Mesenchymal stem cell (in vitro differentiated cells and primary cell): ENCODE data around the gene INPP4A.

ENCODE experiments used
- DNase-seq: peaks from one replicate; pipeline ENCODE4 v3.0.0-alpha.2; 2013
- H2AFZ ChIP-seq: one replicate; pipeline ENCODE4 v1.6.1; 2013; ENCODE audit warnings: low read depth, mild to moderate bottlenecking, control low read depth, inconsistent platforms, low read length, moderate library complexity
- H2AK5ac ChIP-seq: 2 replicates; pipeline ENCODE4 v1.6.1; 2013; ENCODE audit warnings: low read length, moderate library complexity, mild to moderate bottlenecking, inconsistent platforms; ENCODE audit not compliant: severe bottlenecking
- H2BK120ac ChIP-seq: one replicate; pipeline ENCODE4 v1.6.1; 2013; ENCODE audit warnings: low read depth, mild to moderate bottlenecking, inconsistent platforms, low read length, moderate library complexity
- H2BK12ac ChIP-seq, 2 experiments: one replicate each; pipeline ENCODE4 v1.6.1; 2013; ENCODE audit warnings: inconsistent platforms in 2 of 2, low read length in 2 of 2, mild to moderate bottlenecking in 2 of 2, moderate library complexity in 2 of 2, control low read depth in 1 of 2
- H2BK15ac ChIP-seq: one replicate; pipeline ENCODE4 v1.6.1; 2013; ENCODE audit warnings: mild to moderate bottlenecking, low read depth, inconsistent platforms; ENCODE audit not compliant: poor library complexity, severe bottlenecking
- H2BK5ac ChIP-seq: 2 replicates; pipeline ENCODE4 v1.6.1; 2013; ENCODE audit warnings: low read depth, mild to moderate bottlenecking, low read length, control low read depth, inconsistent platforms; ENCODE audit not compliant: poor library complexity, severe bottlenecking
- H3K14ac ChIP-seq, 2 experiments: one replicate each; pipeline ENCODE4 v1.6.1; 2013; ENCODE audit warnings: inconsistent platforms in 2 of 2, low read length in 2 of 2, control low read depth in 1 of 2, mild to moderate bottlenecking in 1 of 2, moderate library complexity in 1 of 2
- H3K18ac ChIP-seq, 2 experiments: one replicate each; pipeline ENCODE4 v1.6.1; 2013; ENCODE audit warnings: inconsistent platforms in 2 of 2, low read length in 2 of 2, control low read depth in 1 of 2, low read depth in 1 of 2, mild to moderate bottlenecking in 1 of 2
- H3K23ac ChIP-seq, 2 experiments: one replicate each; pipeline ENCODE4 v1.6.1; 2013; ENCODE audit warnings: inconsistent platforms in 2 of 2, low read length in 2 of 2, mild to moderate bottlenecking in 2 of 2, moderate library complexity in 2 of 2, control low read depth in 1 of 2
- H3K27ac ChIP-seq: 2 replicates; pipeline ENCODE4 v1.5.1; 2013; ENCODE audit warnings: mild to moderate bottlenecking, moderate library complexity, low read length, control low read depth, inconsistent platforms; ENCODE audit not compliant: poor library complexity, severe bottlenecking
- H3K27me3 ChIP-seq, 2 experiments: 2 replicates each; pipeline versions ENCODE4 v1.6.1 to v1.7.0; 2013; ENCODE audit warnings: low read length in 2 of 2, mild to moderate bottlenecking in 2 of 2, moderate library complexity in 2 of 2, control low read depth in 1 of 2, inconsistent platforms in 1 of 2; ENCODE audit not compliant: control insufficient read depth in 1 of 2, insufficient read depth in 1 of 2
- H3K36me3 ChIP-seq, 2 experiments: 2 replicates each; pipeline versions ENCODE4 v1.6.1 to v1.7.0; 2013; ENCODE audit warnings: low read length in 2 of 2, control low read depth in 1 of 2, inconsistent platforms in 1 of 2, low read depth in 1 of 2, mild to moderate bottlenecking in 1 of 2; ENCODE audit not compliant: insufficient read depth in 2 of 2, control insufficient read depth in 1 of 2
- H3K4ac ChIP-seq, 2 experiments: one replicate each; pipeline ENCODE4 v1.6.1; 2013; ENCODE audit warnings: inconsistent platforms in 2 of 2, low read length in 2 of 2, mild to moderate bottlenecking in 2 of 2, moderate library complexity in 2 of 2, control low read depth in 1 of 2, low read depth in 1 of 2
- H3K4me1 ChIP-seq: 2 replicates; pipeline ENCODE4 v1.6.1; 2013; ENCODE audit warnings: low read depth, low read length, control low read depth; ENCODE audit not compliant: control insufficient read depth, insufficient read depth
- H3K4me2 ChIP-seq: 2 replicates; pipeline ENCODE4 v1.6.1; 2013; ENCODE audit warnings: low read length, mild to moderate bottlenecking, inconsistent platforms; ENCODE audit not compliant: poor library complexity, severe bottlenecking
- H3K4me3 ChIP-seq, 2 experiments: 2 replicates each; pipeline versions ENCODE4 v1.5.1 to v1.7.0; 2013; ENCODE audit warnings: low read length in 2 of 2, mild to moderate bottlenecking in 2 of 2, control low read depth in 1 of 2, low read depth in 1 of 2; ENCODE audit not compliant: insufficient read depth in 1 of 2
- H3K79me1 ChIP-seq: replicated peaks from 2 replicates; pipeline ENCODE4 v1.6.1; 2013; ENCODE audit warnings: mild to moderate bottlenecking, control low read depth, low read length, inconsistent platforms; ENCODE audit not compliant: poor library complexity, severe bottlenecking
- H3K9ac ChIP-seq: 2 replicates; pipeline ENCODE4 v1.7.0; 2013; ENCODE audit warnings: mild to moderate bottlenecking, low read length, moderate library complexity
- H3K9me3 ChIP-seq: 2 replicates; pipeline ENCODE4 v1.7.0; 2013; ENCODE audit warnings: mild to moderate bottlenecking, low read length; ENCODE audit not compliant: control insufficient read depth
- H4K8ac ChIP-seq: one replicate; pipeline ENCODE4 v1.6.1; 2013; ENCODE audit warnings: inconsistent platforms, mild to moderate bottlenecking, low read length, moderate library complexity
- H4K91ac ChIP-seq: one replicate; pipeline ENCODE4 v1.6.1; 2013; ENCODE audit warnings: mild to moderate bottlenecking, low read length, inconsistent platforms
- WGBS: methylation state at CpG from one replicate; pipeline ENCODE4 v1.1.7; 2013; ENCODE audit warnings: mixed read lengths; 5-methylcytosine and 5-hydroxymethylcytosine counted together

The INPP4A gene

GRCh38 chr2:98572676-98573075 is 128.0 kb downstream of the INPP4A start:
- H3K79me1 ChIP-seq: no peaks in the 10 kb centered on the region
- H3K4me2 ChIP-seq: no peak overlapping the region
- H3K4me1 ChIP-seq: peaks cover 3% of the 10 kb centered on the region
- H2BK5ac ChIP-seq: no peak overlapping the region
- H3K27me3 ChIP-seq: no peaks in the 10 kb centered on the region
- H2BK15ac ChIP-seq: no peak overlapping the region
- no peak overlapping the region for H3K9ac ChIP-seq
- H4K8ac ChIP-seq: no peak overlapping the region
- no peak overlapping the region for H3K4me3 ChIP-seq
- no peaks in the 10 kb centered on the region for H3K9me3 ChIP-seq
- H3K14ac ChIP-seq: no peak overlapping the region
- H2AK5ac ChIP-seq: no peak overlapping the region
- no peak for DNase-seq
- no peak overlapping the region for H3K23ac ChIP-seq
- WGBS: 96% methylated on average over 15 of the region's 15 CpGs
- no peak overlapping the region for H2BK12ac ChIP-seq
- peaks cover 54 to 73% of the 10 kb centered on the region in 2 experiments for H3K36me3 ChIP-seq
- no peak overlapping the region for H3K18ac ChIP-seq
- H3K27ac ChIP-seq: no peak overlapping the region
- H4K91ac ChIP-seq: no peak overlapping the region
- no peak overlapping the region for H2BK120ac ChIP-seq
- no peak overlapping the region for H2AFZ ChIP-seq
- H3K4ac ChIP-seq: no peak overlapping the region

GRCh38 chr2:98573426-98573825 is 128.8 kb downstream of the INPP4A start:
- H2BK12ac ChIP-seq: no peak overlapping the region
- no peaks in the 10 kb centered on the region for H3K79me1 ChIP-seq
- no peak overlapping the region for H2BK120ac ChIP-seq
- WGBS: 97% methylated on average over 12 of the region's 13 CpGs
- H2BK15ac ChIP-seq: no peak overlapping the region
- H3K4ac ChIP-seq: no peak overlapping the region
- H3K4me3 ChIP-seq: no peak overlapping the region
- H2AK5ac ChIP-seq: no peak overlapping the region
- peaks cover 54 to 74% of the 10 kb centered on the region in 2 experiments for H3K36me3 ChIP-seq
- H3K27ac ChIP-seq: no peak overlapping the region
- no peak overlapping the region for H3K9ac ChIP-seq
- no peak overlapping the region for H2AFZ ChIP-seq
- peak overlapping the region; percentile 40 for H4K91ac ChIP-seq
- H3K18ac ChIP-seq: no peak overlapping the region
- peaks cover 3% of the 10 kb centered on the region for H3K4me1 ChIP-seq
- H3K9me3 ChIP-seq: no peaks in the 10 kb centered on the region
- H3K14ac ChIP-seq: no peak overlapping the region
- no peaks in the 10 kb centered on the region for H3K27me3 ChIP-seq
- no peak overlapping the region for H3K4me2 ChIP-seq
- no peak for DNase-seq
- no peak overlapping the region for H2BK5ac ChIP-seq
- no peak overlapping the region for H3K23ac ChIP-seq
- H4K8ac ChIP-seq: no peak overlapping the region

DNA sequence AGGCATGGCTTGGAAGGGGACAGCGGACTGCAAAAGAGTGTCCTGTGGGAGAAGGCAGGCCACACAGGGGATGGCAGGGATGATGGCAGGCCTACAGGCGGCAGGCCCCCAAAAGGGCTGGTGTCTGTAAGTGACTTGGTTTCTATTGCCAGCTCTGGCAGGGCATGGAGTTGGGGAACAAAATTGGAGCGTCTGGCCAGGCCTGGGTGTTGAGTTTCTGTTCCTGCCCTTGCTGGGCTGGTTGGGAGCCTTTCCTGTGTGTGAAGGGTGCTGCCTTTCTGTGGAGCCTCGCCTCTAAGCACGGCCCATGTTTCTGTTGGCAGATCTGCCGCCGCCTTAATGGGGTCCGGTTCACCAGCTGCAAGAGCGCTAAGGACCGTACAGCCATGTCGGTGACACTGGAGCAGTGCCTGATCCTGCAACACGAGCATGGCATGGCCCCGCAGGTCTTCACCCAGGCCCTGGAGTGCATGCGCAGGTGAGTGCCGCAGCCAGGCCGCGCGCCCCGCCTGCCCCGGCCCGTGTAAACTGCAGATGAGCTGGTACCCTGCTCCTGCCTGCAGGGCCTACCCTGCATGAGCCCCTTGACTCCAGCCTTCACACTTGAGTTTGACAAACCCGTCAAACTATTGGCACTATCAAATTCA is 132.1 kb downstream of the INPP4A start:
- no peak overlapping the region for H2BK120ac ChIP-seq
- H4K8ac ChIP-seq: no peak overlapping the region
- H4K91ac ChIP-seq: no peak overlapping the region
- H3K27me3 ChIP-seq: no peaks in the 10 kb centered on the region
- H2BK5ac ChIP-seq: no peak overlapping the region
- no peak overlapping the region for H3K23ac ChIP-seq
- no peak overlapping the region for H3K27ac ChIP-seq
- no peak overlapping the region for H2AFZ ChIP-seq
- H3K14ac ChIP-seq: no peak overlapping the region
- H3K4me3 ChIP-seq: no peak overlapping the region
- no peaks in the 10 kb centered on the region for H3K9me3 ChIP-seq
- no peak overlapping the region for H2AK5ac ChIP-seq
- H3K4ac ChIP-seq: no peak overlapping the region
- no peak overlapping the region for H2BK15ac ChIP-seq
- no peak overlapping the region for H3K4me2 ChIP-seq
- no peak overlapping the region for H3K9ac ChIP-seq
- WGBS: 97% methylated on average over 22 of the region's 22 CpGs
- no peak overlapping the region for H3K18ac ChIP-seq
- DNase-seq: no peak
- no peak overlapping the region for H2BK12ac ChIP-seq
- peaks cover 3% of the 10 kb centered on the region for H3K4me1 ChIP-seq
- H3K36me3 ChIP-seq: peaks cover 37 to 53% of the 10 kb centered on the region in 2 experiments
- H3K79me1 ChIP-seq: no peaks in the 10 kb centered on the region

DNA sequence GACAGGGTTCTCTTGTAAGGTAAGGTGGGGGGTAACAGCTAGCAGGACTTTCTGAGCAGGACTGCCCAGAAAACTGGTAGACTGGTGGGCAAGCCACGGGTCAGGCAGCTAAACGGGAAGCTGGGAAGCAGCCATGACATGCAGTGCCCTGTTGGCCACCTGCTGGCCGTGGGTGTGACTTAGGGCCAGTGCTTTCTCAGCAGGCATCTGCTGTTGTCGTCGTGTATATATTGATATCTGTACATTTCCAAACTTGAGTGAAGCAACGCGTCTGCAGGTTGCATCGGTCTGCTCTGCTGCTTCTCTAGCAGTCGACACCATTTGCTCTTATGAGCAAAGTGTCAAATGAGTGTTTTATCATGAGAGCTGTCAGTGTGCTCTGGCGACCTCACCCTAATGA is 132.7 kb downstream of the INPP4A start:
- H3K4me3 ChIP-seq: no peak overlapping the region
- no peak overlapping the region for H3K18ac ChIP-seq
- no peak for DNase-seq
- no peak overlapping the region for H2BK15ac ChIP-seq
- no peak overlapping the region for H2BK5ac ChIP-seq
- no peak overlapping the region for H4K8ac ChIP-seq
- H3K9ac ChIP-seq: no peak overlapping the region
- H2BK120ac ChIP-seq: no peak overlapping the region
- 95% methylated on average over 10 of the region's 10 CpGs for WGBS
- peaks cover 40 to 52% of the 10 kb centered on the region in 2 experiments for H3K36me3 ChIP-seq
- no peak overlapping the region for H4K91ac ChIP-seq
- no peak overlapping the region for H2BK12ac ChIP-seq
- peaks cover 3% of the 10 kb centered on the region for H3K4me1 ChIP-seq
- H2AFZ ChIP-seq: no peak overlapping the region
- no peak overlapping the region for H3K14ac ChIP-seq
- H3K27me3 ChIP-seq: no peaks in the 10 kb centered on the region
- no peak overlapping the region for H3K4me2 ChIP-seq
- no peak overlapping the region for H3K27ac ChIP-seq
- H3K9me3 ChIP-seq: no peaks in the 10 kb centered on the region
- H3K23ac ChIP-seq: no peak overlapping the region
- no peaks in the 10 kb centered on the region for H3K79me1 ChIP-seq
- no peak overlapping the region for H2AK5ac ChIP-seq
- H3K4ac ChIP-seq: no peak overlapping the region
